Raji (cell line): Measurements from ENCODE around the gene MAP1LC3A.

Experiments used
- POLR2A ChIP-seq: IDR thresholded peaks from 2 replicates; pipeline ENCODE4 v1.6.1; 2011; ENCODE audit warnings: low read depth, low read length, control low read depth; ENCODE audit not compliant: insufficient read depth

The MAP1LC3A gene

GRCh38 chr20:34600892-34601653, 42.6 kb downstream of the MAP1LC3A start:
- no peak for TF ChIP-seq POLR2A

GRCh38 chr20:34604980-34605788, 46.7 kb downstream of the MAP1LC3A start:
- TF ChIP-seq POLR2A, result no peak

GRCh38 chr20:34607066-34607465, 48.5 kb downstream of the MAP1LC3A start:
- no peak for TF ChIP-seq POLR2A
